CD4-positive, alpha-beta T cell (primary cell): ENCODE results near the gene ARHGEF35. TPM values are rescaled to one million over a fixed set of nuclear protein-coding genes. Genes with fewer than 3 reads are reported as not detected.
"Not testable (repeated sequence)": the region's sequence is repeated elsewhere in the genome, so short reads cannot be mapped to it uniquely, and the experiment has no call there.

Source experiments
- ATAC-seq: fragments of 200-7000 bp; cut with Tn5 transposase; one replicate; pipeline ENCODE4 v1.10.0; 2022; ENCODE audit warnings: mild to moderate bottlenecking; ENCODE audit not compliant: poor library complexity
- CTCF ChIA-PET: fragments of 350-600 bp; sonication (Branson Sonifier 250); formaldehyde crosslinking; loops from one replicate; lab custom pipeline; 2021; ENCODE audit warnings: antibody characterized with exemption, inconsistent platforms; lab: Charles Lee
- POLR2A ChIA-PET: fragments of 350-600 bp; sonication (Branson Sonifier 250); formaldehyde crosslinking; loops from one replicate; lab custom pipeline; 2021; ENCODE audit warnings: antibody characterized with exemption, inconsistent platforms; lab: Charles Lee
- DNase-seq, 14 experiments: peaks; one replicate each; pipeline ENCODE4 v3.0.0-alpha.2; 2013 to 2020; ENCODE audit warnings: mixed read lengths in 2 of 14
- H3K27ac ChIP-seq, 2 donors: one replicate each; pipeline versions ENCODE4 v1.5.1 to v1.7.0; 2013; ENCODE audit warnings: low read length in 2 of 2, low read depth in 1 of 2, mild to moderate bottlenecking in 1 of 2
- H3K27me3 ChIP-seq, 2 experiments: 1 replicate in 1 of 2; 2 replicates in 1 of 2; pipeline versions ENCODE4 v1.6.1 to v1.7.0; 2013; ENCODE audit warnings: low read length in 2 of 2, control low read depth in 1 of 2, mild to moderate bottlenecking in 1 of 2, moderate library complexity in 1 of 2; ENCODE audit not compliant: insufficient read depth in 2 of 2, control insufficient read depth in 1 of 2
- H3K36me3 ChIP-seq: one replicate; pipeline ENCODE4 v1.6.1; 2013; ENCODE audit warnings: low read length, control low read depth; ENCODE audit not compliant: insufficient read depth
- H3K4me1 ChIP-seq: one replicate; pipeline ENCODE4 v1.6.1; 2013; ENCODE audit warnings: low read length, control low read depth; ENCODE audit not compliant: insufficient read depth
- H3K4me3 ChIP-seq: one replicate; pipeline ENCODE4 v1.5.1; 2013; ENCODE audit warnings: mild to moderate bottlenecking, low read length, moderate library complexity
- H3K9me3 ChIP-seq, 2 experiments: 1 replicate in 1 of 2; 2 replicates in 1 of 2; pipeline versions ENCODE4 v1.6.1 to v1.7.0; 2013; ENCODE audit warnings: low read length in 2 of 2, mild to moderate bottlenecking in 2 of 2, control low read depth in 1 of 2, moderate library complexity in 1 of 2; ENCODE audit not compliant: control insufficient read depth in 1 of 2, insufficient read depth in 1 of 2
- H3K27ac Mint-ChIP-seq: one replicate; pipeline ENCODE4 v1.8.0; 2020; ENCODE audit warnings: mixed read lengths
- H3K27me3 Mint-ChIP-seq: one replicate; pipeline ENCODE4 v1.8.0; 2021; ENCODE audit warnings: mixed read lengths
- H3K36me3 Mint-ChIP-seq: one replicate; pipeline ENCODE4 v1.8.0; 2021; ENCODE audit warnings: low read depth, mixed read lengths
- H3K4me1 Mint-ChIP-seq: one replicate; pipeline ENCODE4 v1.8.0; 2021; ENCODE audit warnings: low read depth, mixed read lengths
- H3K4me3 Mint-ChIP-seq: one replicate; pipeline ENCODE4 v1.8.0; 2020; ENCODE audit warnings: mild to moderate bottlenecking, mixed read lengths
- H3K9me3 Mint-ChIP-seq: one replicate; pipeline ENCODE4 v1.8.0; 2020; ENCODE audit warnings: mixed read lengths
- intact Hi-C, 2 experiments: fragments of 100-400 bp; cut with DNase I in 1 of 2; cut with micrococcal nuclease in 1 of 2; formaldehyde crosslinking; loops; one replicate each; pipeline versions ENCODE4 v1.15.1 to v1.9.0; 2023 to 2025; cut with DNase I, micrococcal nuclease
- polyA plus RNA-seq, 2 donors: library from polyadenylated mRNA; unstranded; fragments of 120-200 nt; gene quantifications; one replicate each; pipeline ENCODE4 v1.2.1, GENCODE V29; 2013
- total RNA-seq, 174 experiments: library from RNA in 2 of 174; stranded (reverse) in 2 of 174; gene quantifications; one replicate each; pipeline ENCODE4 v1.2.3 and lab custom pipeline; 2021 to 2026

ARHGEF35 gene
- total RNA-seq (1 to 10 TPM; 2.0 to 3.2 TPM), total RNA-seq (lab: John Stamatoyannopoulos, UW) (0 to 2.4 (median 0.48) reads per million in 172 experiments)
- 1.6 TPM for polyA plus RNA-seq (2013, experiment 1 of 2)
- 2.8 TPM for polyA plus RNA-seq (2013, experiment 2 of 2)

GRCh38 chr7:144195212-144195872 is at the start of gene ARHGEF35:
TSS of gene ARHGEF35 (minus strand) at chr7:144195833. CDS start at chr7:144188383, 7,450 bp downstream.
- H3K36me3 ChIP-seq, H3K4me1 Mint-ChIP-seq, H3K9me3 ChIP-seq, intact Hi-C loops, CTCF ChIA-PET, H3K36me3 Mint-ChIP-seq, H3K27me3 Mint-ChIP-seq, H3K4me1 ChIP-seq, H3K4me3 ChIP-seq, H3K27ac ChIP-seq, POLR2A ChIA-PET, H3K9me3 Mint-ChIP-seq, H3K27me3 ChIP-seq: not testable (repeated sequence)
- ATAC-seq (peak; percentile 78), DNase-seq (peak in 1 of 14 experiments; percentile 15)
- Mint-ChIP-seq H3K4me3 (peak within 1 kb of the TSS; percentile 86), H3K27ac (peak within 1 kb of the TSS; percentile 56)

GRCh38 chr7:144245372-144245771 is 49.7 kb upstream of the ARHGEF35 start:
- H3K36me3 ChIP-seq, POLR2A ChIA-PET, H3K4me1 Mint-ChIP-seq, intact Hi-C loops, H3K9me3 Mint-ChIP-seq, H3K27ac Mint-ChIP-seq, H3K9me3 ChIP-seq, DNase-seq, H3K4me3 Mint-ChIP-seq, H3K4me1 ChIP-seq, ATAC-seq, CTCF ChIA-PET, H3K36me3 Mint-ChIP-seq, H3K27me3 Mint-ChIP-seq, H3K27ac ChIP-seq, H3K4me3 ChIP-seq, H3K27me3 ChIP-seq: not testable (repeated sequence)

- CTCF ChIA-PET, DNase-seq, H3K4me1 Mint-ChIP-seq, POLR2A ChIA-PET, H3K4me3 Mint-ChIP-seq, H3K4me3 ChIP-seq, H3K27ac Mint-ChIP-seq, H3K27me3 ChIP-seq, H3K27ac ChIP-seq, H3K9me3 ChIP-seq, ATAC-seq, H3K36me3 Mint-ChIP-seq, H3K36me3 ChIP-seq, H3K4me1 ChIP-seq, H3K9me3 Mint-ChIP-seq, intact Hi-C loops, H3K27me3 Mint-ChIP-seq: not testable (repeated sequence)
Measured at GRCh38 chr7:144239365-144239764, 43.7 kb upstream of the ARHGEF35 start, which contains the start of gene OR2A42. TSS of gene OR2A42 (minus strand) at chr7:144239605. CDS start at chr7:144232843, 6,762 bp downstream.

- H3K9me3 Mint-ChIP-seq, POLR2A ChIA-PET, H3K4me1 ChIP-seq, intact Hi-C loops, H3K4me3 Mint-ChIP-seq, H3K27ac ChIP-seq, CTCF ChIA-PET, H3K9me3 ChIP-seq, H3K27me3 Mint-ChIP-seq, H3K36me3 ChIP-seq, H3K4me1 Mint-ChIP-seq, H3K27me3 ChIP-seq, ATAC-seq, H3K27ac Mint-ChIP-seq, H3K36me3 Mint-ChIP-seq, H3K4me3 ChIP-seq, DNase-seq: not testable (repeated sequence)
Measured at GRCh38 chr7:144238530-144239082, 43.0 kb upstream of the ARHGEF35 start.

- H3K36me3 ChIP-seq, intact Hi-C loops, H3K4me3 Mint-ChIP-seq, H3K27me3 ChIP-seq, H3K4me1 Mint-ChIP-seq, H3K36me3 Mint-ChIP-seq, CTCF ChIA-PET, H3K9me3 ChIP-seq, DNase-seq, H3K27me3 Mint-ChIP-seq, H3K9me3 Mint-ChIP-seq, POLR2A ChIA-PET, H3K4me3 ChIP-seq, H3K27ac Mint-ChIP-seq, H3K4me1 ChIP-seq, H3K27ac ChIP-seq, ATAC-seq: not testable (repeated sequence)
Measured at GRCh38 chr7:144233039-144233438, 37.4 kb upstream of the ARHGEF35 start.

GRCh38 chr7:144231027-144231426 is 35.4 kb upstream of the ARHGEF35 start:
- H3K27me3 ChIP-seq, H3K4me1 Mint-ChIP-seq, ATAC-seq, POLR2A ChIA-PET, H3K27me3 Mint-ChIP-seq, DNase-seq, intact Hi-C loops, CTCF ChIA-PET, H3K27ac Mint-ChIP-seq, H3K4me3 ChIP-seq, H3K9me3 Mint-ChIP-seq, H3K4me3 Mint-ChIP-seq, H3K36me3 Mint-ChIP-seq, H3K4me1 ChIP-seq, H3K9me3 ChIP-seq, H3K36me3 ChIP-seq, H3K27ac ChIP-seq: not testable (repeated sequence)

GRCh38 chr7:144228810-144229209 is 33.2 kb upstream of the ARHGEF35 start:
- POLR2A ChIA-PET, H3K27me3 ChIP-seq, H3K27ac ChIP-seq, H3K27me3 Mint-ChIP-seq, H3K4me3 Mint-ChIP-seq, H3K4me1 Mint-ChIP-seq, H3K27ac Mint-ChIP-seq, CTCF ChIA-PET, H3K9me3 Mint-ChIP-seq, H3K36me3 Mint-ChIP-seq, H3K4me1 ChIP-seq, intact Hi-C loops, ATAC-seq, H3K36me3 ChIP-seq, DNase-seq, H3K9me3 ChIP-seq, H3K4me3 ChIP-seq: not testable (repeated sequence)
